Activated CD4-positive, alpha-beta T cell treated with anti-CD3 and anti-CD28 coated beads, Interleukin-2, amount 10 ng/mL, durations not matched to agents 24 days and 14 days (primary cell): Measurements from ENCODE around the gene OSBPL6. TPM values are rescaled to one million over a fixed set of nuclear protein-coding genes. Genes with fewer than 3 reads are reported as not detected.
A peak's percentile ranks its signal among the peaks of the same experiment; 100 is the strongest.
"Not testable (repeated sequence)": the region's sequence is repeated elsewhere in the genome, so short reads cannot be mapped to it uniquely, and the experiment has no call there.

Experiments
- DNase-seq: peaks from one replicate; pipeline ENCODE4 v3.0.0; 2022
- H3K27ac Mint-ChIP-seq: one replicate; pipeline ENCODE4 v1.8.0; 2022; ENCODE audit warnings: mild to moderate bottlenecking, mixed read lengths
- H3K27me3 Mint-ChIP-seq: one replicate; pipeline ENCODE4 v1.8.0; 2022; ENCODE audit warnings: mixed read lengths
- H3K36me3 Mint-ChIP-seq: one replicate; pipeline ENCODE4 v1.8.0; 2022; ENCODE audit warnings: low read depth, mild to moderate bottlenecking, mixed read lengths
- H3K4me1 Mint-ChIP-seq: one replicate; pipeline ENCODE4 v1.8.0; 2021; ENCODE audit warnings: mixed read lengths
- H3K4me3 Mint-ChIP-seq: one replicate; pipeline ENCODE4 v1.8.0; 2022; ENCODE audit warnings: mild to moderate bottlenecking, moderate library complexity, mixed read lengths
- H3K9me3 Mint-ChIP-seq: one replicate; pipeline ENCODE4 v1.8.0; 2021; ENCODE audit warnings: mixed read lengths
- intact Hi-C: fragments of 100-400 bp; cut with micrococcal nuclease; formaldehyde crosslinking; loops from one replicate; pipeline ENCODE4 v1.15.1; 2023
- total RNA-seq: library from RNA; stranded (reverse); gene quantifications from 2 replicates; pipeline ENCODE4 v1.2.3, GENCODE V29; 2022

The OSBPL6 gene
- total RNA-seq, 1 donor from 2014 or later: 1.1 TPM

GRCh38 chr2:178187861-178188260, 6.5 kb upstream of the OSBPL6 start:
- Mint-ChIP-seq H3K27me3 (peaks cover 37% of the 10 kb centered on the region), H3K4me1 (no peaks in the 10 kb centered on the region), H3K9me3 (no peaks in the 10 kb centered on the region), H3K4me3 (no peak overlapping the region), H3K27ac (no peak overlapping the region), H3K36me3 (no peaks in the 10 kb centered on the region)
- intact Hi-C loops: no loop called here
- no peak for DNase-seq

GRCh38 chr2:178188466-178188865, 5.8 kb upstream of the OSBPL6 start:
- Mint-ChIP-seq H3K9me3 (no peaks in the 10 kb centered on the region), H3K27ac (no peak overlapping the region), H3K36me3 (no peaks in the 10 kb centered on the region), H3K4me1 (peaks cover 2% of the 10 kb centered on the region), H3K27me3 (peaks cover 43% of the 10 kb centered on the region), H3K4me3 (no peak overlapping the region)
- intact Hi-C loops: no loop called here
- DNase-seq: no peak

- Mint-ChIP-seq H3K4me3 (peak overlapping the region; percentile 16), H3K27ac (peak overlapping the region; percentile 37), H3K27me3 (peaks cover 46% of the 10 kb centered on the region), H3K36me3 (no peaks in the 10 kb centered on the region), H3K9me3 (no peaks in the 10 kb centered on the region), H3K4me1 (peaks cover 8% of the 10 kb centered on the region)
- intact Hi-C loops: loop anchor here (10.0 kb wide), 1 partner anchor 94 kb away; no protein-coding TSS in a partner anchor
- DNase-seq: peak; percentile 62
These were observed 3.3 kb upstream of the OSBPL6 start for GRCh38 chr2:178191004-178191508.

- H3K4me1 Mint-ChIP-seq: peaks cover 8% of the 10 kb centered on the region
- no peaks in the 10 kb centered on the region for H3K36me3 Mint-ChIP-seq
- H3K4me3 Mint-ChIP-seq: no peak overlapping the region
These were observed 2.8 kb upstream of the OSBPL6 start for GRCh38 chr2:178191511-178191910.

GRCh38 chr2:178193496-178193822, 853 bp upstream of the OSBPL6 start:
- peak overlapping the region; percentile 75 for H3K4me3 Mint-ChIP-seq
- no peak for DNase-seq
- H3K36me3 Mint-ChIP-seq: no peaks in the 10 kb centered on the region
- H3K27me3 Mint-ChIP-seq: peaks cover 55% of the 10 kb centered on the region
- H3K9me3 Mint-ChIP-seq: no peaks in the 10 kb centered on the region
- no peak overlapping the region for H3K27ac Mint-ChIP-seq
- H3K4me1 Mint-ChIP-seq: peaks cover 8% of the 10 kb centered on the region
- intact Hi-C loops: loop anchor here (10.0 kb wide), 1 partner anchor 91 kb away; no protein-coding TSS in a partner anchor

More at GRCh38 chr2:178191511-178191910, 2.8 kb upstream of the OSBPL6 start:
- no peaks in the 10 kb centered on the region for H3K9me3 Mint-ChIP-seq
- no peak overlapping the region for H3K27ac Mint-ChIP-seq
- peaks cover 45% of the 10 kb centered on the region for H3K27me3 Mint-ChIP-seq
- intact Hi-C loops: loop anchor here (10.0 kb wide), 1 partner anchor 93 kb away; no protein-coding TSS in a partner anchor
- no peak for DNase-seq

- no peaks in the 10 kb centered on the region for H3K36me3 Mint-ChIP-seq
- H3K4me1 Mint-ChIP-seq: peaks cover 8% of the 10 kb centered on the region
- intact Hi-C loops: loop anchor here (1.0 to 10.0 kb wide), 3 partner anchors 82 to 220 kb away; partner anchors contain the start of gene RBM45
- H3K4me3 Mint-ChIP-seq: peak overlapping the region; percentile 80
- peak; percentile 70 for DNase-seq
- no peaks in the 10 kb centered on the region for H3K9me3 Mint-ChIP-seq
- peaks cover 61% of the 10 kb centered on the region for H3K27me3 Mint-ChIP-seq
- H3K27ac Mint-ChIP-seq: no peak overlapping the region
These were observed 483 bp downstream of the OSBPL6 start for GRCh38 chr2:178194600-178195389.

- no peaks in the 10 kb centered on the region for H3K36me3 Mint-ChIP-seq
- no peaks in the 10 kb centered on the region for H3K9me3 Mint-ChIP-seq
- H3K4me3 Mint-ChIP-seq: peak overlapping the region; percentile 80
- intact Hi-C loops: loop anchor here (2.0 to 10.0 kb wide), 2 partner anchors 89 to 219 kb away; no protein-coding TSS in a partner anchor
- H3K4me1 Mint-ChIP-seq: peaks cover 8% of the 10 kb centered on the region
- no peak for DNase-seq
- peaks cover 62% of the 10 kb centered on the region for H3K27me3 Mint-ChIP-seq
- H3K27ac Mint-ChIP-seq: no peak overlapping the region
These were observed 1.3 kb downstream of the OSBPL6 start for GRCh38 chr2:178195390-178196166.

GRCh38 chr2:178197791-178198190, 3.5 kb downstream of the OSBPL6 start:
- Mint-ChIP-seq H3K27me3 (peaks cover 47% of the 10 kb centered on the region), H3K36me3 (no peaks in the 10 kb centered on the region), H3K4me1 (peaks cover 8% of the 10 kb centered on the region), H3K9me3 (no peaks in the 10 kb centered on the region), H3K4me3 (no peak overlapping the region), H3K27ac (no peak overlapping the region)
- intact Hi-C loops: loop anchor here (10.0 kb wide), 1 partner anchor 87 kb away; no protein-coding TSS in a partner anchor
- DNase-seq: no peak

GRCh38 chr2:178198441-178198840, 4.1 kb downstream of the OSBPL6 start:
- H3K27ac Mint-ChIP-seq, H3K9me3 Mint-ChIP-seq, DNase-seq, H3K36me3 Mint-ChIP-seq, H3K4me1 Mint-ChIP-seq, H3K4me3 Mint-ChIP-seq: not testable (repeated sequence)
- peaks cover 45% of the 10 kb centered on the region for H3K27me3 Mint-ChIP-seq
- intact Hi-C loops: loop anchor here (10.0 kb wide), 1 partner anchor 86 kb away; no protein-coding TSS in a partner anchor

GRCh38 chr2:178199334-178199733, 5.0 kb downstream of the OSBPL6 start:
- Mint-ChIP-seq H3K4me3 (no peak overlapping the region), H3K9me3 (no peaks in the 10 kb centered on the region), H3K36me3 (no peaks in the 10 kb centered on the region), H3K27ac (no peak overlapping the region), H3K4me1 (peaks cover 8% of the 10 kb centered on the region), H3K27me3 (peaks cover 44% of the 10 kb centered on the region)
- no peak for DNase-seq
- intact Hi-C loops: loop anchor here (10.0 kb wide), 1 partner anchor 85 kb away; no protein-coding TSS in a partner anchor

- intact Hi-C loops: no loop called here
- Mint-ChIP-seq H3K9me3 (no peaks in the 10 kb centered on the region), H3K27ac (no peak overlapping the region), H3K36me3 (no peaks in the 10 kb centered on the region), H3K4me3 (no peak overlapping the region), H3K4me1 (peaks cover 6% of the 10 kb centered on the region), H3K27me3 (peaks cover 47% of the 10 kb centered on the region)
- DNase-seq: no peak
These were observed 6.0 kb downstream of the OSBPL6 start for GRCh38 chr2:178200331-178200730.

- H3K4me3 Mint-ChIP-seq: no peak overlapping the region
- H3K4me1 Mint-ChIP-seq: peaks cover 3% of the 10 kb centered on the region
- no peaks in the 10 kb centered on the region for H3K9me3 Mint-ChIP-seq
- no peak overlapping the region for H3K27ac Mint-ChIP-seq
- no peak for DNase-seq
- peaks cover 35% of the 10 kb centered on the region for H3K27me3 Mint-ChIP-seq
- no peaks in the 10 kb centered on the region for H3K36me3 Mint-ChIP-seq
- intact Hi-C loops: no loop called here
These were observed 8.6 kb downstream of the OSBPL6 start for GRCh38 chr2:178202927-178203326.

- Mint-ChIP-seq H3K4me3 (no peak overlapping the region), H3K27ac (no peak overlapping the region), H3K36me3 (no peaks in the 10 kb centered on the region), H3K27me3 (peaks cover 27% of the 10 kb centered on the region), H3K4me1 (peaks cover 3% of the 10 kb centered on the region), H3K9me3 (no peaks in the 10 kb centered on the region)
- DNase-seq: no peak
- intact Hi-C loops: no loop called here
These were observed 10.7 kb downstream of the OSBPL6 start for GRCh38 chr2:178204977-178205376.
